CD4-positive, alpha-beta T cell (primary cell): ENCODE data around the gene C6orf89. TPM values are rescaled to one million over a fixed set of nuclear protein-coding genes. Genes with fewer than 3 reads are reported as not detected.

Source experiments
- ATAC-seq: fragments of 200-7000 bp; cut with Tn5 transposase; one replicate; pipeline ENCODE4 v1.10.0; 2022; ENCODE audit warnings: mild to moderate bottlenecking; ENCODE audit not compliant: poor library complexity
- CTCF ChIA-PET: fragments of 350-600 bp; sonication (Branson Sonifier 250); formaldehyde crosslinking; loops from one replicate; lab custom pipeline; 2021; ENCODE audit warnings: antibody characterized with exemption, inconsistent platforms; lab: Charles Lee
- POLR2A ChIA-PET: fragments of 350-600 bp; sonication (Branson Sonifier 250); formaldehyde crosslinking; loops from one replicate; lab custom pipeline; 2021; ENCODE audit warnings: antibody characterized with exemption, inconsistent platforms; lab: Charles Lee
- DNase-seq, 14 experiments: peaks; one replicate each; pipeline ENCODE4 v3.0.0-alpha.2; 2013 to 2020; ENCODE audit warnings: mixed read lengths in 2 of 14
- H3K27ac ChIP-seq, 2 donors: one replicate each; pipeline versions ENCODE4 v1.5.1 to v1.7.0; 2013; ENCODE audit warnings: low read length in 2 of 2, low read depth in 1 of 2, mild to moderate bottlenecking in 1 of 2
- H3K27me3 ChIP-seq, 2 experiments: 1 replicate in 1 of 2; 2 replicates in 1 of 2; pipeline versions ENCODE4 v1.6.1 to v1.7.0; 2013; ENCODE audit warnings: low read length in 2 of 2, control low read depth in 1 of 2, mild to moderate bottlenecking in 1 of 2, moderate library complexity in 1 of 2; ENCODE audit not compliant: insufficient read depth in 2 of 2, control insufficient read depth in 1 of 2
- H3K36me3 ChIP-seq: one replicate; pipeline ENCODE4 v1.6.1; 2013; ENCODE audit warnings: low read length, control low read depth; ENCODE audit not compliant: insufficient read depth
- H3K4me1 ChIP-seq: one replicate; pipeline ENCODE4 v1.6.1; 2013; ENCODE audit warnings: low read length, control low read depth; ENCODE audit not compliant: insufficient read depth
- H3K4me3 ChIP-seq: one replicate; pipeline ENCODE4 v1.5.1; 2013; ENCODE audit warnings: mild to moderate bottlenecking, low read length, moderate library complexity
- H3K9me3 ChIP-seq, 2 experiments: 1 replicate in 1 of 2; 2 replicates in 1 of 2; pipeline versions ENCODE4 v1.6.1 to v1.7.0; 2013; ENCODE audit warnings: low read length in 2 of 2, mild to moderate bottlenecking in 2 of 2, control low read depth in 1 of 2, moderate library complexity in 1 of 2; ENCODE audit not compliant: control insufficient read depth in 1 of 2, insufficient read depth in 1 of 2
- H3K27ac Mint-ChIP-seq: one replicate; pipeline ENCODE4 v1.8.0; 2020; ENCODE audit warnings: mixed read lengths
- H3K27me3 Mint-ChIP-seq: one replicate; pipeline ENCODE4 v1.8.0; 2021; ENCODE audit warnings: mixed read lengths
- H3K36me3 Mint-ChIP-seq: one replicate; pipeline ENCODE4 v1.8.0; 2021; ENCODE audit warnings: low read depth, mixed read lengths
- H3K4me1 Mint-ChIP-seq: one replicate; pipeline ENCODE4 v1.8.0; 2021; ENCODE audit warnings: low read depth, mixed read lengths
- H3K4me3 Mint-ChIP-seq: one replicate; pipeline ENCODE4 v1.8.0; 2020; ENCODE audit warnings: mild to moderate bottlenecking, mixed read lengths
- H3K9me3 Mint-ChIP-seq: one replicate; pipeline ENCODE4 v1.8.0; 2020; ENCODE audit warnings: mixed read lengths
- CTCF ChIP-seq: fragments of 200-600 bp; IDR thresholded peaks from one replicate; pipeline ENCODE4 v1.8.0; 2022; ENCODE audit warnings: antibody characterized with exemption, mild to moderate bottlenecking
- intact Hi-C, 2 experiments: fragments of 100-400 bp; cut with DNase I in 1 of 2; cut with micrococcal nuclease in 1 of 2; formaldehyde crosslinking; loops; one replicate each; pipeline versions ENCODE4 v1.15.1 to v1.9.0; 2023 to 2025; cut with DNase I, micrococcal nuclease
- total RNA-seq, 174 experiments: library from RNA in 2 of 174; stranded (reverse) in 2 of 174; gene quantifications; one replicate each; pipeline ENCODE4 v1.2.3 and lab custom pipeline; 2021 to 2026

Gene C6orf89
- total RNA-seq, 2 experiments from 2014 or later: 23.7 to 24.0 TPM

GRCh38 chr6:36961441-36962435 lies 76.0 kb downstream of the C6orf89 start:
- Histone ChIP-seq H3K4me3 (no peak overlapping the region), H3K9me3 (no peaks in the 10 kb centered on the region), H3K4me1 (peaks cover 46% of the 10 kb centered on the region), H3K27me3 (no peaks in the 10 kb centered on the region), H3K27ac (no peak overlapping the region), H3K36me3 (no peaks in the 10 kb centered on the region)
- Mint-ChIP-seq H3K9me3 (no peaks in the 10 kb centered on the region), H3K4me1 (peaks cover 59% of the 10 kb centered on the region), H3K27ac (peak overlapping the region; percentile 50), H3K4me3 (no peak overlapping the region), H3K36me3 (peaks cover 17% of the 10 kb centered on the region), H3K27me3 (no peaks in the 10 kb centered on the region)
- CTCF ChIA-PET: interaction anchor here (1.6 kb wide), 1 partner anchor 56 kb away, joined by 3 read pairs; no protein-coding TSS in a partner anchor
- intact Hi-C loops: loop anchor here in 1 of 2 experiments (5.0 kb wide), 1 partner anchor 74 kb away; the partner anchor contains the start of gene C6orf89
- ATAC-seq: no peak
- DNase-seq: no peak
- no peak for TF ChIP-seq CTCF
- POLR2A ChIA-PET: no interaction called here

- Histone ChIP-seq H3K27me3 (no peaks in the 10 kb centered on the region), H3K4me1 (peaks cover 39% of the 10 kb centered on the region), H3K9me3 (no peaks in the 10 kb centered on the region), H3K27ac (peak overlapping the region in 1 of 2 donors; percentile 72), H3K4me3 (no peak overlapping the region), H3K36me3 (peaks cover 7% of the 10 kb centered on the region)
- POLR2A ChIA-PET: interaction anchor here (0.6 to 4.6 kb wide), 6 partner anchors 8 to 397 kb away, joined by 3 to 31 read pairs (median 6); partner anchors contain the start of genes MTCH1 and PI16
- Mint-ChIP-seq H3K36me3 (peaks cover 29% of the 10 kb centered on the region), H3K4me3 (peak overlapping the region; percentile 75), H3K27ac (peak overlapping the region; percentile 86), H3K9me3 (no peaks in the 10 kb centered on the region), H3K4me1 (peaks cover 50% of the 10 kb centered on the region), H3K27me3 (no peaks in the 10 kb centered on the region)
- intact Hi-C loops: loop anchor here in 1 of 2 experiments (5.0 kb wide), 1 partner anchor 76 kb away; the partner anchor contains the start of gene C6orf89
- CTCF ChIA-PET: interaction anchor here (1.6 to 1.7 kb wide), 2 partner anchors 55 to 78 kb away, joined by 3 to 7 read pairs; partner anchors contain the start of gene C6orf89
- peak; percentile 81 for ATAC-seq
- no peak for TF ChIP-seq CTCF
- peak; percentile 67 to 93 (median 76) for DNase-seq
These were observed 77.1 kb downstream of the C6orf89 start for GRCh38 chr6:36962874-36963273.

- H3K4me3 ChIP-seq: no peak overlapping the region
- no peak for TF ChIP-seq CTCF
- H3K9me3 ChIP-seq: no peaks in the 10 kb centered on the region
- POLR2A ChIA-PET: interaction anchor here (0.6 to 4.6 kb wide), 6 partner anchors 9 to 398 kb away, joined by 3 to 31 read pairs (median 6); partner anchors contain the start of genes MTCH1 and PI16
- Mint-ChIP-seq H3K27ac (peak overlapping the region; percentile 86), H3K4me3 (peak overlapping the region; percentile 65), H3K4me1 (peaks cover 50% of the 10 kb centered on the region), H3K27me3 (no peaks in the 10 kb centered on the region), H3K9me3 (no peaks in the 10 kb centered on the region), H3K36me3 (peaks cover 37% of the 10 kb centered on the region)
- no peaks in the 10 kb centered on the region for H3K27me3 ChIP-seq
- CTCF ChIA-PET: interaction anchor here (1.0 to 1.7 kb wide), 3 partner anchors 54 to 78 kb away, joined by 3 to 7 read pairs (median 4); partner anchors contain the start of gene C6orf89
- peaks cover 15% of the 10 kb centered on the region for H3K36me3 ChIP-seq
- ATAC-seq (peak; percentile 74), DNase-seq (peak in 8 of 14 experiments; percentile 23 to 72 (median 46))
- intact Hi-C loops: loop anchor here (2.0 to 5.0 kb wide), 2 partner anchors 21 to 76 kb away; partner anchors contain the start of gene C6orf89 (in 1 of the 2)
- peak overlapping the region in 1 of 2 donors; percentile 72 for H3K27ac ChIP-seq
- peaks cover 35% of the 10 kb centered on the region for H3K4me1 ChIP-seq
These were observed 77.9 kb downstream of the C6orf89 start for GRCh38 chr6:36963451-36964290.
